ENCODE data around the gene KLK11.
A peak's percentile ranks its signal among the peaks of the same experiment; 100 is the strongest.

The KLK11 gene

DNA sequence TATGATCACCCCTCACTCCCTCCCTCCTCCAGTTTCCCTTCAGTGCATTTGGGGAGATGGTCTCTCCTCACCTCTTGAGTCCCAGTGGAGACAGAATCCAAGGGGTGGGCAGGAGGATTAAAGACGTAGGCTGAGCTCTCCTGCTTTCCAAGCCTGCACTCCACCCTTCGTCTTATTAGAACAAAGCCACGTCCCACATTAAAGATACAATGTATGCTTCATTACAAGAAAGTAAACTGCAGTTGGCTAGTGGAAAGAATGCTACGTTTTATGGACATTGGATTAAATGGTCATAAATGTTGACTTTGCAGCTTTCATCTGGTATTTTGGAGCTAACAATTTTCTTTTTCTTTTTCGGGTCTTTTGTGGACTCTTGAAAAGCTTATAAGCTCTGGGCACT lies 1.5 kb upstream of the KLK11 start:
- DNase-seq = no peak

GRCh38 chr19:51027126-51027806 lies 850 bp upstream of the KLK11 start:
- DNase-seq = no peak

DNA sequence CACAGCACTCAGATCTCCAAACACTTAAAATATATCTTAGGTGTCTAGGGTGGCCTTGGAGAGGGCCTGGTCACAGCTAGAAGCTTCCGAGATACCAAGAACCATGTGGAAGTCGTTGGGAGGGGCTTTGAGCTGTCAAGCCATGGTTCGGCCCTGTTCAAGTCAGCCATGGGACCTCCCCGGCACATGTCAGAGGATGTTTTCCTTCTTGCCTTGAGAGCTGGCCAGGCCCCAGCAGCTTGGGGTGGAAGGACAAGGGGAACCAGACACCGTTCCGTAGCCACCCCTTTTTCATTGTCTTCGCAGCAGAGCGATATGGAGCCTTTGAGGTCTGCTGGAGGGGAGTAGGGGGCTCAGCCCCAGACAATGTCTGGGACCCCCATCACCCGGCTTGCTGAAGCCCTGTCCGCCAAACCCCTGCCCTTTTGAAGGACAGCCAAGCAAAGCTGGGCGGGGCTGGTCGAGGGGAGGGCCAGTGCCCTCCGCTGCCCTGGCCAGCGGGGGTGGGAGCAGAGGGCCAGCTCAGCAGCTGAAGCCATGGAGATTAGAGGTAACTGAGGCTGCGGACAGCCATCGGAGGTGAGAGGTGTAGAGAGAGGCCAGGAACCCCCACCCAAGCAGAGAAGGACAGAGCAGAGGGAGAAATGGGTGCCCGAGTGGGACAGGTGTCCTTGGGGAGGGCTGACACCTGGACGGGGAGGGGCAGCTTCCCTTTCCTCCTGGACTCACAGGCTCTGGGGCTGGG lies 435 bp downstream of the KLK11 start:
- DNase-seq = no peak

DNA sequence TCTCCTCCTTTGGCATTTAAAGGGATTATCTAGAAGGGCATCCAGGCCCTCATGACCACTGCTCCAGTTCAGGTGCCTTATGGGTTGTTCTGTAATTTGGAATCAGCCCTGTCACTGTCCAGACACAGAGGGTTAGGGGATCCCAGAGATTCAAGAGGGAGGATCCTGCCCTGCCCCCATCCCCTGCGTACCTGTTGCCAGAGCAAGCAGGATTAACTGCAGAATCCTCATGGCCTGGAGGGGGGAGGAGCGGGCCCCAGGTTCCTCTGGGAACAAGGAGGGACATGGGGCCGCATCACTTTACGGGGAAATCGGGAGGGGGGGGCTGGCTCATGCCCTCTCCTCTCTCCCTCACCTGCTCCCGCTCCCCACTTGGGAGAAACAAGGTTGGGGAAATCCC lies 1.0 kb downstream of the KLK11 start:
- DNase-seq = no peak

- no peak for DNase-seq
Observed at GRCh38 chr19:51024924-51025323, 1.5 kb downstream of the KLK11 start.

DNA sequence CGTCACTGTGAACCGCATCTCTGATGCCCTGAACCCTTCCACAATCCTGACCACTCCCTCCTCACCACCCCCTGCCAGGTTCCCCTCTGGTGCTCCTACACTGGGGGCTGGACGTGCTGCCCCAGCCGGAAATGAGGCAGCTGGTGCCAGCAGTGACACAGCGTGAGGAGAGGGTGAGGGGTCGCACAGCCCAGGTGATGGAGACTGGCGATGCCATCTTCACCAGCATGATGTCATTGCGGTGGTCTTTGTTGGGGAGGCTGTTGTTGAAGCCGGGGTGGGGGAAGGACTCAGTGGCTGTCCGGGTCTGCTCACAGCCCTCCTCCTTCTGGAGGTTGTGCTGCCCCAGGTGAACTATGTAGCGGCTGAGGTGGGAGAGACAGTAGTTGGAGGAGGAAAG lies 2.5 kb downstream of the KLK11 start:
- DNase-seq = no peak

DNA sequence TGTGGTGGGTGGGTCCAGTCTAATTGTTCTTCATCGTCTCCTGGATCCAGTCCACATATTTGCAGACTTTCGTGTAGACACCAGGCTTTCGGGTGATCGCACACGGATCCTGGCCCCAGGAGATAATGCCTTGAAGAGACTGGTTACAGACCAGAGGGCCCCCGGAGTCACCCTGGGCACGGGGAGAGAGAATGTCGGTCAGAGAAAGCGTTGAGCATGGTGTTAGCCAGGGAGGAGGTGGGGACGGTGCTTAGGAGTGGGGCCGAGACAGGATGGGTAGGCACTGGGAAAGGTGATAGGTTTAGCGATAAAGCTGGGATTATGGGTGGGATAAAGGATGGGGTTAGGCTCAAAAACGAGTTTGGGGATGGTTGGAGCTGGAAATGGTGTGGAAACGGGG lies 3.9 kb downstream of the KLK11 start:
- no peak for DNase-seq

GRCh38 chr19:51020988-51021651 lies 5.3 kb downstream of the KLK11 start:
- DNase-seq = no peak

- no peak for DNase-seq
Observed at GRCh38 chr19:51019544-51019925, 6.9 kb downstream of the KLK11 start, which contains the start of gene KLK10. TSS of gene KLK10 (minus strand) at chr19:51019709. CDS start at chr19:51019130, 579 bp downstream.

GRCh38 chr19:51018745-51019543 lies 7.5 kb downstream of the KLK11 start:
- DNase-seq = no peak

- peak; percentile 5 for DNase-seq
Observed at GRCh38 chr19:51016798-51017683, 9.4 kb downstream of the KLK11 start.

DNA sequence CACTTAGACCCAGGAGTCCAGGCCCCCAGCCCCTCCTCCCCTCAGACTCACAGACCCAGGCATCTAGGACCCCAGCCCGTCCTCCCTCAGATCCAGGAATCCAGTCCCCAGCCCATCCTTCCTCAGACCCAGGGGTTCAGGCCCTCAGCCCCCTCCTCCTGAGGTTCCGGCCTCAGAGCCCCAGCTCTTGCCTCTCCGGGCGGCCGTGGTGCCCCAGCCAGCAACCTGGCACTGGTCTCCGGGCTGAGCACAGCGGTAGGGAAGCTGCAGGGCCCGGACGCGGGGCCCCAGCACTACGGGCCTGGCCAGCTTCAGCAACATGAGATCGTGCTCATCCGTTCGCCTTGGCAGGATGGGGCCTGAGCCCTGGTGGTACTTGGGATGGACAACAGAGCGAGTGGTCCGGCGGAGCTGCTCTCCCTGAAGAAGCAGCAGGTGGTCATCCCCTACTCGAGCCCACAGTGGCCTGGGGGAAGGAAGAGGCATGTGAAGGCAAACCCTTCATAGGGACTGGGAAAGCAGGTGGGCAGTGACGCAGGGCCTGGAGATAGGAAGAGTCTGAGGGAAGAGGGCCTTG lies 10.6 kb downstream of the KLK11 start:
- no peak for DNase-seq

DNA sequence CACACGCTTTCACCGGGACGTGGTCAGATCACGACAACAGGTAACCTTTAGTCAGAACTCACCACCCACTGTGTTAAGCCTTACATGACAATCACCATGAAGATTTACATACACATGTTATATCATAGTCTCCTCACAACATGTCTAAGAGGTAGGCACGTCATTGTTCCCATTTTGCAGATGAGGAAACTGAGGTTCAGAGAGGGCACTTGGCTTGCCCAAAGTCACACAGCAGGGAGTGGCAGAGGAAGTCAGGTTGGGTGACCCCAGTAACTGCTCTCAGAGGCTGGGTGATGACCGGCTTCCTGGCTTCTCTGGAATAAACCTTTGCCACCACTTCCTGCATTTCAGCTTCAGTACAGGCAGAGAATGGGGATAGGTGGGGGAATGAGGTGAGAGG lies 12.2 kb downstream of the KLK11 start:
- no peak for DNase-seq

DNA sequence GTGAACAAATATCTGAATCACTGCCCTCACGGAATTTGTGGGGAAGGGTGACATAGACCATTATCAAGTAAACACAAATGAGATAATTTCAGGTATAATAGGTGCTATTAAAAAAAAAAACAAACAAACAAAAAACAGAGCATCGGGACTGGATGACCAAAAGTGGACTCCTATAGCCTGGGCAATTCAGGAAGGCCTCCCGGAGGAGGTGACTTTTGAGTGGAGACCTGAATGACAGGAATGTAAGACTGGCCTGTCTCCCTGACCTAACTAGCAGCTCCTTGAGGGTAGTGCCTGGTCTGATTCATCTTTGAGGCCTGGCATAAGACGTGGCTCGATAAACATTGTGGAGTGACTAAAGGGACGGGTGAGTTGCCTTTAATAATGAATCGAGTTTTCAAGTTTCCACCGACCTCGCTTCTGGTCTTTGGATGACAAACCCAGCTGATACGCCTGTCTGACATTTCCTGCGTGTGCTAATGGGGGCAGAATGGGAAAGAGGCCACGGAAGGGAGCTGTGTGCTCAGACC lies 13.7 kb downstream of the KLK11 start:
- no peak for DNase-seq

DNA sequence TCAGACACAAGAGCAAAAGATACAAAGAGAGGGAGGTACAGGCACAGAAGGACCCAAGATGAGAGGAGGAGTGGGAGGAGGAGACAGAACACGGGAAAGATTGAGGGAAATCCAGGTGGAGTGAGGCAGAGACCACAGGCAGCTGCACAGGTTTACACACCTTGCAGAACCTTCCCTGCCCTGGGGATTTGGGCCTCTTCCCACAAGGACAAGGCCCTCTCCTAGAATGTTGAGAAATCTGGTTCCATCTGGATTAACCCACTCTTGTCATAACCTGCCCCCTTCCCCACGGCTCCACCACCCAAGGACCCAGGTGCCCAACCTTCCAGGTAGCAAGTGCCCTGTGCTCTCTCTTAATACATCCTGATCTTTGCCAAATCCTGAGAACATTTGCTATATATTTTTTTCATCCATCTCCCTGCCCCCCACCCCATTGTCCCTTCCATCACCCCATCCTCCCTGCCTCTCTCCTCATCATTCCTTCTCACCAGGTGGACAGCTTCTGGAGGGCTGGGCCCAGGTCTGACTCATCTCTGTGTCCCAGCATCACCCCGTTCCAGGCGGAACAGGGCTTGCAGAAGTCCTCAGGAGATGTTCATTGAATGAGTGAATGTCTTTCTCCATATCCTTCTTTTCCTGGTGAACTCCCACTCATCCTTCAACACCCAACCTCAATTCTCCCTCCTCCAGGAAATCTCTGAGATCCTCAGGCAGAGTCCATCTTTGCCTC lies 16.2 kb downstream of the KLK11 start:
- no peak for DNase-seq

DNA sequence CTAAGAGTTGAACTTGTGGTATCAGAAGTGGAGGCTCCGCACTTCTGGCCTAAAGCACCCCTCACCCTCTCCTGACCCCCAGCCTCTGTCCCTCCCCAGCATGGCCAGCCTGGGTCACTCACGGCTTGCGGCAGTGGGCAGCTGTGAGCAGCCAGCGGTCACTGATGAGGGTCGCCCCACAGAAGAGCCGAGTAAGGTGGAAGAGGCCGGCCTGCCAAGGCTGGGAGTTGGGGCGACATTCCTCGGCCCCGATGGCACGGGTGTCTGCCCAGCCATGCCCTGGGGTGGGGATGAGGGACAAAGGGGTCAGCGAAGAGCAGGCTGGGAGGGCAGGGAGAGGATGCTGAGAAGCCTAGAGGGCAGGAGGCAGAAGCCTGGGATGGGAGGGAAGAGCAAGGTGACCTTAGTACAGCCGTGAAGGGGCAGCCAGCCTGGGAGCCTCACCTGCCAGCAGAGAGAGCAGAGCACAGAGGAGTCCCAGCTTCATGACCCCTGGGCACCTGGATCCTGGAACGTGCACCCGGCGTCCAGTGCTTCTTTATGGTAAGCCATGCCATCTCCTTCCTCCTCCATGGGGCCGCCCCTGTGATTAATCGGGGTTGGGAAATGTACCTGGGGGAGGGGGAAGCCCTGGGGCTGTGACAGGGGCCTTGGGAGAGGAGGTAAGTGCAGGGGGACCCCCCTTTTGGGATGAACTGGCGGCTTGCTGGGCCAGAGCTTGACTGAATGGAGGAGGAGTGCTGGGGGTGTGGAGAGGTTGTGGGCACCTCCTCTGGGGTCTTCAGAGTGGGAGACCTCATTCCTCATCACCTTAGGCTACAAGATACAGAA lies 17.1 kb downstream of the KLK11 start:
- no peak for DNase-seq

DNA sequence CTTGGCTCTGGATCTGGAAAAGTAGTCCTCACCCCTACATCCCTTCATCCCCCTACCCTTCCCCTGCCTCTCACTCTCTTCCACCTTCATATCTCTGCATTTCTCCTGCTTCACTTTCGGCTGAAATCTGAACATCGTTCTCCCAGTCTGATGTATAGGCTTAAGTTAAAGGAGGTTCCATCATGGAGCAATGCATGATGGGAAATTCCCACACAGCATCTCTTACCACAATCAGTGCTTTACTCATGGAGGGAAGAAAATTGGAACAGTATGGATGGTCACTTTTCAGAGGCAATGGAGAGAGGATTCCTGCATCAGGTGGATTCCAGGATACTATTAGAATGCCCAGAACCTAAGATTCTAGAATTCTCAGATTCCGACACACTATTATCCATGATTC lies 18.9 kb downstream of the KLK11 start:
- no peak for DNase-seq

DNA sequence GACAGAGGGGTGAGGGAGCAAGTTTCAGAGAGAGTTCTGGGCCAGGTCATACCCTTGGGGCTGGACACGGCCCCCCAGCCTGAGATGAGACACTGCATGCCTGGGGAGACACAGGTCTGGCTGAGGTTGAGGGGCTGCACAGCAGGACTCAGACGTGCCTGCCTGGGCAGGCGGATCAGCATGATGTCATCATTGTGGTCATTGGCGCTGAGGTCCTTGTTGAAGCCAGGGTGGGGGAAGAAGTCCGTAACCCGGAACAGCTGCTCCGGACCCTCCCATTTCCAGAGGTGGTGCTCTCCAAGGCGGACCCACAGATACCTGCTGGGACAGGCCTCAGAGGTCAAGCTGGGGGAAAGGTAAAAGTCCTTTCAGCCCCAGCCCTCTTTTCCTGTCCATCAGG lies 20.0 kb downstream of the KLK11 start:
- DNase-seq = no peak

- DNase-seq = no peak
Observed at GRCh38 chr19:51005248-51005647, 21.2 kb downstream of the KLK11 start.

DNA sequence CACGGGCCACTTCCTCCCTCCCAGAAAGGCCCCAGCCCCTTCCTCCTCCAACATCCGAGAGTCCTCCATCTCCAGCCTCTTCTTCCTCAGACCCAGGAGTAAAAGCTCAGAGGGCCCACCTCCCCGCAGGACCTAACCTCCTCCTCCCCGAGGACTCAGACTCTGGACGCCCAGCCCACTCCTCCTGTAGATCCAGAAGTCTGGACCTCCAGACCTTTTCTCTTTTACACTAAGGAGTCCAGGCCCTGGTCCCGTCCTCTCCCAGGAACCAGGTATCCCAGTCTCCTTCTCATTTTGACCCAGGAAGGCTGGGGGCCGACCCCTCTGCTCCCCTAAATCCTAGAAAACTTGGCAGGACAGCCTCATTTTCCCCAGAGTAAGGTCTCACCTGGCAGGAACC lies 23.1 kb downstream of the KLK11 start:
- DNase-seq = no peak

All from effector CD4-positive, alpha-beta T cell (primary cell).